HG03108 (cell line): ENCODE measurements around the gene OR5T2.
"Not testable (repeated sequence)": the region's sequence is repeated elsewhere in the genome, so short reads cannot be mapped to it uniquely, and the experiment has no call there.

Experiments used
- ATAC-seq: cut with Tn5 transposase; IDR thresholded peaks from one replicate; pipeline ENCODE4 v1.9.1; 2021; ENCODE audit warnings: moderate library complexity; ENCODE audit not compliant: unreplicated experiment

Gene OR5T2

GRCh38 chr11:56234155-56234554 lies at the start of gene OR5T2:
OR5T2 (minus strand) TSS chr11:56234255; CDS start chr11:56233062, 1,193 bp downstream.
- ATAC-seq = no peak

- ATAC-seq = no peak
Measured at GRCh38 chr11:56273854-56274253, 39.8 kb upstream of the OR5T2 start, which contains the start of gene OR5T1. OR5T1 (plus strand) TSS chr11:56274154; CDS start chr11:56275639, 1,485 bp downstream.

GRCh38 chr11:56271092-56271491 lies 37.0 kb upstream of the OR5T2 start:
- no peak for ATAC-seq

GRCh38 chr11:56251954-56252353 lies 17.9 kb upstream of the OR5T2 start, which contains the start of gene OR5T3:
OR5T3 (plus strand) TSS chr11:56252254; CDS start chr11:56252254, 0 bp downstream.
- no peak for ATAC-seq

- not testable (repeated sequence) for ATAC-seq
Measured at GRCh38 chr11:56219735-56220134, 14.3 kb downstream of the OR5T2 start.

- ATAC-seq = no peak
Measured at GRCh38 chr11:56214537-56214936, 19.5 kb downstream of the OR5T2 start.

GRCh38 chr11:56207790-56208189 lies 26.3 kb downstream of the OR5T2 start:
- ATAC-seq = no peak

- no peak for ATAC-seq
Measured at GRCh38 chr11:56197367-56197766, 36.7 kb downstream of the OR5T2 start.

- no peak for ATAC-seq
Measured at GRCh38 chr11:56196705-56197104, 37.4 kb downstream of the OR5T2 start.

- ATAC-seq = no peak
Measured at GRCh38 chr11:56188602-56189001, 45.5 kb downstream of the OR5T2 start.

- no peak for ATAC-seq
Measured at GRCh38 chr11:56183459-56183858, 50.6 kb downstream of the OR5T2 start.
